Neural progenitor cell (in vitro differentiated cells): Measurements from ENCODE around the gene PRELID1.

ENCODE experiments used
- CTCF ChIP-seq: fragments of 200-600 bp; sonication (generic); IDR thresholded peaks from 2 replicates; pipeline ENCODE4 v1.5.1; 2017; ENCODE audit warnings: antibody characterized with exemption, mild to moderate bottlenecking
- EZH2 ChIP-seq: fragments of 200-600 bp; sonication (generic); IDR thresholded peaks from 2 replicates; pipeline ENCODE4 v1.6.1; 2017; ENCODE audit warnings: antibody characterized with exemption, mild to moderate bottlenecking, moderate library complexity

- TF ChIP-seq CTCF (no peak), EZH2 (no peak)
Measured at GRCh38 chr5:177355162-177355867, 51.7 kb downstream of the PRELID1 start.
